Caki2 (cell line): Measurements from ENCODE around the gene PPCDC. TPM values are rescaled to one million over a fixed set of nuclear protein-coding genes. Genes with fewer than 3 reads are reported as not detected.
"Not testable (repeated sequence)": the region's sequence is repeated elsewhere in the genome, so short reads cannot be mapped to it uniquely, and the experiment has no call there.

Source experiments
- DNase-seq: peaks from one replicate; pipeline ENCODE4 v3.0.0-alpha.2; 2015; ENCODE audit warnings: low read depth
- in situ Hi-C: cut with HindIII; loops from 2 replicates; pipeline ENCODE4 v1.10.0; 2016; ENCODE audit warnings: low sequenced_read_pairs, low pct_unique_long_range_greater_than_20kb, mixed read lengths
- total RNA-seq: library from RNA; depleted of rRNA; stranded (reverse); fragments of >200 nt; shearing (Covaris generic); gene quantifications from 2 replicates; pipeline ENCODE4 v1.2.3, GENCODE V29; 2014; ENCODE audit warnings: low replicate concordance; rRNA removed

PPCDC gene
- total RNA-seq, 1 experiment from 2014 or later: 38.3 TPM

GRCh38 chr15:75090388-75090734 lies 67.0 kb downstream of the PPCDC start:
- no peak for DNase-seq
- in situ Hi-C loops: no loop called here

- DNase-seq: no peak
These were observed 68.4 kb downstream of the PPCDC start for GRCh38 chr15:75091814-75092213.

GRCh38 chr15:75094961-75095478 lies 71.6 kb downstream of the PPCDC start:
- DNase-seq, in situ Hi-C loops: not testable (repeated sequence)

More at GRCh38 chr15:75091814-75092213, 68.4 kb downstream of the PPCDC start:
- in situ Hi-C loops: no loop called here

GRCh38 chr15:75095594-75095993 lies 72.2 kb downstream of the PPCDC start:
- in situ Hi-C loops: no loop called here
- DNase-seq: no peak

- DNase-seq: no peak
- in situ Hi-C loops: no loop called here
These were observed 74.5 kb downstream of the PPCDC start for GRCh38 chr15:75097939-75098338.

GRCh38 chr15:75098404-75098803 lies 75.0 kb downstream of the PPCDC start:
- DNase-seq: no peak
- in situ Hi-C loops: no loop called here

Other genes with a start within 250 kb of the PPCDC start
- gene CSK, start 241.5 kb upstream of the PPCDC start, total RNA-seq: 16.0 and 21.3 TPM in 2 replicates
- gene LMAN1L, start 210.8 kb upstream of the PPCDC start, total RNA-seq: not detected in 2 replicates
- gene CPLX3, start 197.0 kb upstream of the PPCDC start, total RNA-seq: not detected in 2 replicates
- 16.0 and 30.4 TPM in 2 replicates for gene ULK3, start 180.4 kb upstream of the PPCDC start, total RNA-seq
- 28.5 and 36.1 TPM in 2 replicates for gene SCAMP2, start 150.2 kb upstream of the PPCDC start, total RNA-seq
- 117 and 132 TPM in 2 replicates for gene MPI, start 133.5 kb upstream of the PPCDC start, total RNA-seq
- gene FAM219B, start 116.7 kb upstream of the PPCDC start, total RNA-seq: 19.2 and 21.2 TPM in 2 replicates
- 168 and 179 TPM in 2 replicates for gene COX5A, start 85.5 kb upstream of the PPCDC start, total RNA-seq
- gene RPP25, start 66.8 kb upstream of the PPCDC start, total RNA-seq: 1.4 and 1.5 TPM in 2 replicates
- gene SCAMP5, start 28.0 kb upstream of the PPCDC start, total RNA-seq: 0.88 and 1.0 TPM in 2 replicates
- gene C15orf39, start 178.3 kb downstream of the PPCDC start, total RNA-seq: 7.6 and 7.7 TPM in 2 replicates
- not detected in 2 replicates for gene GOLGA6C, start 234.7 kb downstream of the PPCDC start, total RNA-seq